ENCODE results near the gene CAVIN2.

The CAVIN2 gene

DNA sequence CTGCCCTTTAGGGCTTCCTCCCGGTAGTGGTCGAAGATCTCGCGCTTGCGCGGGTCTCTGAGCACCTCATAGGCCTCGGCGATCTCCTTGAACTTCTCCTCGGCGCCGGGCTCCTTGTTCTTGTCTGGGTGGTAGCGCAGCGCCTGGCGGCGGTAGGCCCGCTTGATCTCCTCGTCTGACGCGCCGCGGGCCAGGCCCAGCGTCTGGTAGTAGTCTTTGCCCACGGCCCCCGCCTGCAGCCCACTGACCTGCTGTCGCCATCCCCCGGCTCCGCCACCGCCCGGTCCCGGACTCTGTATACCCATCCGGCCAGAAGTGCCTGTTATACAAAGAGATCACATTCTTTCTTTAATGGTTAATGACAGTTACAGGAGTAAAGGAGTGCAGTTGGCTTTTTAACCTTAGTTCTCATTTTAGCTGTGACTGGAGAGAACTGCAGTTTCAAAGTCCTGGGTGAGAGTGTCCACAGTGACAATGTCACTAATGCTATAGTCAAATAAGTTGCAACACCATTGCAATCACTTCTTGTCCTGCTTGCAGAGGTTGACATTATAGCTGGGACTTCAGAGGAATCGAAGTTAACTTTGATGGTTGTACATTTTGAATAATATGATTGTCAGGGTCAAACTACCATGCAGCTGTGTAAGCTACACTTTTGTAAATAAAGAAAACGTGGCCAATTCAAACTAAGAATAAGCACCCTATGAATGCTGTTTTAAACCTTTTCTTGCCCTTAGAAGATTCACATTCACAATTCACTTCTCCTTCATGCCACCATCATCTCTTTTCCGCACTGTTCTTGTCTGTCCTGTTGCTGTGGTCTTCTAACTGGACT, 35.3 kb upstream of the CAVIN2 start:
- H3K36me3 ChIP-seq (ENCODE audit: control insufficient read depth in 2 of 2, insufficient read depth in 2 of 2, low read length in 2 of 2): no peaks in the 10 kb centered on the region
- no peaks in the 10 kb centered on the region for H3K4me1 ChIP-seq (ENCODE audit: control insufficient read depth in 2 of 2, insufficient read depth in 2 of 2, low read length in 2 of 2)
- no peak overlapping the region for H3K4me3 ChIP-seq (ENCODE audit: low read length in 2 of 2)
- no peaks in the 10 kb centered on the region for H3K27me3 ChIP-seq (ENCODE audit: control insufficient read depth in 2 of 2, insufficient read depth in 2 of 2, low read length in 2 of 2)
- no peak overlapping the region for H3K27ac ChIP-seq (ENCODE audit: low read depth in 2 of 2, low read length in 2 of 2)
- H3K9me3 ChIP-seq (ENCODE audit: control insufficient read depth in 2 of 2, low read length in 2 of 2): no peaks in the 10 kb centered on the region
- H3K9ac ChIP-seq (ENCODE audit: low read depth in 1 of 2, low read length in 2 of 2): no peak overlapping the region

DNA sequence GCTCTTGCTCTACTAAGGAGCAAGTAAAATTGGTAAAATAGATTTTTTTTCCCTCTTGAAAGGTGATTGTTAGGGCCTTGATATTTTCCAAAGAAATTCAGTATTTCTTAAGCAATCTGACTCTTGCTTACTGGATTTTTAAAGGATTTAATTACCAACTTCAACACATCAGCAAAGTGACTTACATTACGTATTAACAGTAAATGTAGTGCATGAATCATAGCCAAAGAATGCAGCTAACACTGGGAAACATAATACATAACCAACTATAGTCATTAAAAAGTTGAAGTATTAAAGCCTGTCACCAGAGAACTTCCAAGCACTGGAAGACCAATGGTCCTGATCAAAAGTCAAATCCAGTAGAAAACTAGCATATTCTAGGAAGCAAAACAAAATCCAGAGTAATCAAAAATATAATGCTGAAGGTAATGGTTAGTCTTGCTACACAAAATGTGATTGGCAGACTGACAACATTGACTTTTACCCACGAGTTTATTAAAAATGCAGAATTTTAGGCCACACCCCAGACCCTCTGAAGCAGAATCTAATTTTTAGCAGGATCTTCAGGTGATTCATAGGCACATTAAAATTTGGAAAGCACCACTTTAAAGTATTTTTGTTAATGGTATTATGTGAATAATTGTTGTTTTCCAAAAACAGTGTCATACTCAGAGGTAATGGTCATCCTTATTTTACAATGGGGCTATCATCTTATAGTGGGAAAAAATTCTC, 31.8 kb upstream of the CAVIN2 start:
- no peaks in the 10 kb centered on the region for H3K4me1 ChIP-seq (ENCODE audit: control insufficient read depth in 2 of 2, insufficient read depth in 2 of 2, low read length in 2 of 2)
- H3K9me3 ChIP-seq (ENCODE audit: control insufficient read depth in 2 of 2, low read length in 2 of 2): no peaks in the 10 kb centered on the region
- no peaks in the 10 kb centered on the region for H3K27me3 ChIP-seq (ENCODE audit: control insufficient read depth in 2 of 2, insufficient read depth in 2 of 2, low read length in 2 of 2)
- H3K27ac ChIP-seq (ENCODE audit: low read depth in 2 of 2, low read length in 2 of 2): no peak overlapping the region
- no peak overlapping the region for H3K9ac ChIP-seq (ENCODE audit: low read depth in 1 of 2, low read length in 2 of 2)
- no peak overlapping the region for H3K4me3 ChIP-seq (ENCODE audit: low read length in 2 of 2)
- H3K36me3 ChIP-seq (ENCODE audit: control insufficient read depth in 2 of 2, insufficient read depth in 2 of 2, low read length in 2 of 2): no peaks in the 10 kb centered on the region

DNA sequence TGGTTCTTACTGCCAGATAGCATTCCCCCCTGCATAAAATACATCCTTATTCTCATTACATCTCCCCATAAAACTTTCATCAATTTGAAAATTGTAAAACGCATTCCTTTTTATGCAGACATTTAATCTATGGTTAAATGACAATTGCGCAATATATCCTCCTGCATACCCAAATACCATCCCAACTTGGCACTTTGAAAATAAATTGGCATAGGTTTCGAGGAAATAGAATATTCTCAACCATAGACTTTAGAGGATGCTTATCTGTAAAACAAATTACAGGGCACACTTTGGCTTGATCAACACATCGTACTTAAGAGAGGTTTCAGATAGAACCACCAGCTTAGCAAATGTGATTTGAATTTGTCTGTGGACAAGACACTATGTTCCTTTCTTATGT, 31.0 kb upstream of the CAVIN2 start:
- Histone ChIP-seq H3K36me3 (ENCODE audit: control insufficient read depth in 2 of 2, insufficient read depth in 2 of 2, low read length in 2 of 2) (no peaks in the 10 kb centered on the region), H3K27ac (ENCODE audit: low read depth in 2 of 2, low read length in 2 of 2) (no peak overlapping the region), H3K9ac (ENCODE audit: low read depth in 1 of 2, low read length in 2 of 2) (no peak overlapping the region), H3K9me3 (ENCODE audit: control insufficient read depth in 2 of 2, low read length in 2 of 2) (no peaks in the 10 kb centered on the region), H3K4me1 (ENCODE audit: control insufficient read depth in 2 of 2, insufficient read depth in 2 of 2, low read length in 2 of 2) (no peaks in the 10 kb centered on the region), H3K4me3 (ENCODE audit: low read length in 2 of 2) (no peak overlapping the region), H3K27me3 (ENCODE audit: control insufficient read depth in 2 of 2, insufficient read depth in 2 of 2, low read length in 2 of 2) (no peaks in the 10 kb centered on the region)

DNA sequence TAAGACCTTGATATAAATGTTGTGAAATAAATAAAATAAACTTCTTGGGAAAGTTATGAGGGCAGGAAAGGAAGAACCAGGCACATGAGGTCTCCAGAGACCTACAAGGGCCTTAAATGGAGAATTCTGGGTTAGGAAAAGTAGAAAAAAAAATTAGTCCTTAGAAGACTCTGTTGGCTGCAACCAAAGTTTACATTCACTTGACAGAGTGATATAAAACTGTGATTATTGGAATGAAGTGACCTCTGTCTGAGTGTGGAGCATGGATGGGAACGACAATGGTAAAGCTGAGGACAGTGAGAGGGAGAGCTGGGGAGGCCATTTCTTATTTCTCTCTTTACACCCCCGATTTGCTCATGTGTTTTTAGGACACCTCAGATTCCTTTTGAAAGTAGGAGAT, 29.0 kb upstream of the CAVIN2 start:
- H3K36me3 ChIP-seq (ENCODE audit: control insufficient read depth in 2 of 2, insufficient read depth in 2 of 2, low read length in 2 of 2): no peaks in the 10 kb centered on the region
- no peak overlapping the region for H3K9ac ChIP-seq (ENCODE audit: low read depth in 1 of 2, low read length in 2 of 2)
- H3K27ac ChIP-seq (ENCODE audit: low read depth in 2 of 2, low read length in 2 of 2): no peak overlapping the region
- H3K4me3 ChIP-seq (ENCODE audit: low read length in 2 of 2): no peak overlapping the region
- H3K4me1 ChIP-seq (ENCODE audit: control insufficient read depth in 2 of 2, insufficient read depth in 2 of 2, low read length in 2 of 2): no peaks in the 10 kb centered on the region
- no peaks in the 10 kb centered on the region for H3K27me3 ChIP-seq (ENCODE audit: control insufficient read depth in 2 of 2, insufficient read depth in 2 of 2, low read length in 2 of 2)
- H3K9me3 ChIP-seq (ENCODE audit: control insufficient read depth in 2 of 2, low read length in 2 of 2): no peaks in the 10 kb centered on the region

DNA sequence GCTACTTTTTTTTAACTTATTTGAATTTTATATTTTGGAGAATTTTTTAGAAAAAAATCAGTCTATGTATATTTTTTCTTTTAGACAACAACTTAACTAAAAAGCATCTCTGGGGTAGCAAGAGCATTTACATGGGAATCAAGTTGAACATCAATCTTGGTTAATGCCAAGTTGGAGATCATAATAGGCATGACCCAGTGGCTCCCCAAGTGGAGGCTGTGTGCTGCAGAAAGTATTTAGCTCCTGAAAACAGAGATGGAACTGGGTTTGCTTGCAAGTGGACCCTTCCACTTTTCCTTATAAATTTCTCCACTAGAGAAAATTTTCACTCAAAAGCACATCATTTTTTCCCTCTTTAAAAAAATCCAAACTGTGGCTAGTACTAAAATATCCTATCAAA, 23.9 kb upstream of the CAVIN2 start:
- Histone ChIP-seq H3K4me3 (ENCODE audit: low read length in 2 of 2) (no peak overlapping the region), H3K27ac (ENCODE audit: low read depth in 2 of 2, low read length in 2 of 2) (no peak overlapping the region), H3K27me3 (ENCODE audit: control insufficient read depth in 2 of 2, insufficient read depth in 2 of 2, low read length in 2 of 2) (no peaks in the 10 kb centered on the region)

DNA sequence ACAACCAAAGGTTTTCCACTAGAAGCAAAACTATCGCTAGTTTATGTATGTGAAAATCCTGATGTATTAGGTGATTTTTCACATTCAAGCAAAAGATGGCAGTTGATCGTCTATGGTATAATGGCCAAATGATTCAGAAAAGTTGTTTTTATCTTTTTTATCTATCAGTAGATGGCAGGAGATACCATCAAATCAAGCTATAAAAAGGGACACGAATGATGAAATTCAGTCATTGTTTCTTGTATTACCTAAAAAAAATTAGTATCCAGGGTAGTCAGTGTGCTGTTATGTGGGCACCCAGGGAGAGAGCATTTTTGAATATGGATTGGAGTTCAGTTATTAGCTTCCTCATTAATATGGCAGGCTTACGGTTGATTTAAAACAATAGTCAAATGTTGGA, 22.9 kb upstream of the CAVIN2 start:
- no peak overlapping the region for H3K4me3 ChIP-seq (ENCODE audit: low read length in 2 of 2)
- no peaks in the 10 kb centered on the region for H3K27me3 ChIP-seq (ENCODE audit: control insufficient read depth in 2 of 2, insufficient read depth in 2 of 2, low read length in 2 of 2)
- H3K9me3 ChIP-seq (ENCODE audit: control insufficient read depth in 2 of 2, low read length in 2 of 2): no peaks in the 10 kb centered on the region
- no peak overlapping the region for H3K27ac ChIP-seq (ENCODE audit: low read depth in 2 of 2, low read length in 2 of 2)
- no peak overlapping the region for H3K9ac ChIP-seq (ENCODE audit: low read depth in 1 of 2, low read length in 2 of 2)
- H3K4me1 ChIP-seq (ENCODE audit: control insufficient read depth in 2 of 2, insufficient read depth in 2 of 2, low read length in 2 of 2): peaks cover 4 to 16% of the 10 kb centered on the region in 2 donors
- no peaks in the 10 kb centered on the region for H3K36me3 ChIP-seq (ENCODE audit: control insufficient read depth in 2 of 2, insufficient read depth in 2 of 2, low read length in 2 of 2)

More for the DNA sequence above, 23.9 kb upstream of the CAVIN2 start:
- no peaks in the 10 kb centered on the region for H3K36me3 ChIP-seq (ENCODE audit: control insufficient read depth in 2 of 2, insufficient read depth in 2 of 2, low read length in 2 of 2)
- no peak overlapping the region for H3K9ac ChIP-seq (ENCODE audit: low read depth in 1 of 2, low read length in 2 of 2)
- peaks cover 4 to 16% of the 10 kb centered on the region in 2 donors for H3K4me1 ChIP-seq (ENCODE audit: control insufficient read depth in 2 of 2, insufficient read depth in 2 of 2, low read length in 2 of 2)
- H3K9me3 ChIP-seq (ENCODE audit: control insufficient read depth in 2 of 2, low read length in 2 of 2): no peaks in the 10 kb centered on the region

DNA sequence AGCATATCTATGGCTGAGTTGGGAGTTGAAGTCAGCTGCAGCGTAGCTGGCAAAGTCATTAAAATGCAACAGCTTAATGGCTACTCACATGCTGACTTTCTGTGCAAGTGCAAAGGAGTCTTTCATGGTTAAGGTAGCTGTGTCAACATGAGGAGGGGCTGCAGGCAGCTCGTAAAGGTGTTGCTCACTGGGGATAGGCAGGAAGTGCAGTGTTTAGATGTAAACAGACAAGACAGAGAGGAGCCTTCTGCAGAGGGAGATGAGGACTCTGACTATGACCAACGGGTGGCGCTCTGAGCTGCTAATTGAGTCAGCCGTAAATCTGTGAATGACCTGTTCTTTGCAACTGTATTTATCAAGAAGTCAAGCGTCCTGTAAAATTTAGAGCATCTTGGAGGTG, 22.3 kb upstream of the CAVIN2 start:
- Histone ChIP-seq H3K9me3 (ENCODE audit: control insufficient read depth in 2 of 2, low read length in 2 of 2) (no peaks in the 10 kb centered on the region), H3K27ac (ENCODE audit: low read depth in 2 of 2, low read length in 2 of 2) (no peak overlapping the region), H3K4me1 (ENCODE audit: control insufficient read depth in 2 of 2, insufficient read depth in 2 of 2, low read length in 2 of 2) (peaks cover 4 to 16% of the 10 kb centered on the region in 2 donors), H3K36me3 (ENCODE audit: control insufficient read depth in 2 of 2, insufficient read depth in 2 of 2, low read length in 2 of 2) (no peaks in the 10 kb centered on the region), H3K27me3 (ENCODE audit: control insufficient read depth in 2 of 2, insufficient read depth in 2 of 2, low read length in 2 of 2) (no peaks in the 10 kb centered on the region), H3K4me3 (ENCODE audit: low read length in 2 of 2) (no peak overlapping the region), H3K9ac (ENCODE audit: low read depth in 1 of 2, low read length in 2 of 2) (no peak overlapping the region)

DNA sequence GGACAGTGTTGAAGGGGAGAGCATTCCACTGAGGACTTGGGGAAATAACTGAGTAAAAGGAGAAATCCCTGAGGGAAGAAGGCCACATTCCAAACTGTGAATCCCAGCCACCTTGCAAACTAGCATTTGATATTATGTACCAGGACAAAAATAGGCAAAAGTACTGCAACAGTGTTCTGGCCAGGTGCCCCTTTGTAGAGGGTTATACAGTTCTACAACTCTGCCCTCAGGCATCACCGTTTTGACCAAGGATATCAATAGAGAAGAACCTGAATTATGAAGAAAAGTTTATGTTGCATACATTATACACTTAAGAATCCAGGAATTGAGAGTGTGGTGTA, 20.6 kb upstream of the CAVIN2 start:
- Histone ChIP-seq H3K9ac (ENCODE audit: low read depth in 1 of 2, low read length in 2 of 2) (no peak overlapping the region), H3K4me3 (ENCODE audit: low read length in 2 of 2) (peak overlapping the region in 1 of 2 donors; percentile 30), H3K4me1 (ENCODE audit: control insufficient read depth in 2 of 2, insufficient read depth in 2 of 2, low read length in 2 of 2) (peaks cover 4 to 16% of the 10 kb centered on the region in 2 donors), H3K9me3 (ENCODE audit: control insufficient read depth in 2 of 2, low read length in 2 of 2) (no peaks in the 10 kb centered on the region), H3K36me3 (ENCODE audit: control insufficient read depth in 2 of 2, insufficient read depth in 2 of 2, low read length in 2 of 2) (no peaks in the 10 kb centered on the region), H3K27ac (ENCODE audit: low read depth in 2 of 2, low read length in 2 of 2) (peak overlapping the region; percentile 26 to 57), H3K27me3 (ENCODE audit: control insufficient read depth in 2 of 2, insufficient read depth in 2 of 2, low read length in 2 of 2) (no peaks in the 10 kb centered on the region)

DNA sequence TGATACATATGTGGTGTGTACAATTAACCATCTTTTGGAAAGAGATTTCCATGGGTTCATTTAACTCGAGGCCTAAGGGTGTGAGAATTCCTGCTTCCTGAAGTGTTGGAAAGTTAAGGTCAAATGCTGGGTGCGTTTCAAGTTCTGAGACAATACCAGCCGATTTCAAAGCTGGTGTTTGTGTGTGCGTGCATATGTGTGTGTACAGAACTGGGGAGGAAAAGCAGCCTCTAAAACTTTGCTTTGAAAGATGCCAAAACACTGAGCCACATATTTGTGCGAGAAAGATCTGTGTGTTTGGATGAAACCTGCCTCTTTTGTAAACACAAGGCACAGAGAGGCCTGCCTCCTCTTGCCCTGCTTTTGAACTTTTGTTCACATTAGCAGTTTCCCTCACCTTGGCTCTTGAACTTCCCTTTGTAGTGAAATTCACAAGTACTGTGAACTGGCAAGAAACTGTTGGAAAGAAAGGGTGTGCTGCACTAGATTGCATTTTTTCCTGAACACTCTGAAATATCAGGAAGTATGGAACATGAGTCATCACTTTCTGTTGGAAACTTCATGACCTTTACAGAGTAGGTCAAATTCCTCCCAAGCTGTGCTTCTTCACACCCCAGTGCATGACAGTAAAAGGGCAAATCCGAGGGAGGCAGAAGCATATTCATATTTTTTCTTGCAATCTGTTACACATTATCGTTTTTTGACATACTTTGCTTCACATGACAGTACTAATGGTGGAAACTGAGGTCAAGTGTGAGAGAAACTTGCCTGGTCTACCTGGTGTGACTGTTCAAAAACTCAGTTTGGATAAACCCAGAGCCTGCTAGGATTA, 20.0 kb upstream of the CAVIN2 start:
- Histone ChIP-seq H3K27me3 (ENCODE audit: control insufficient read depth in 2 of 2, insufficient read depth in 2 of 2, low read length in 2 of 2) (no peaks in the 10 kb centered on the region), H3K27ac (ENCODE audit: low read depth in 2 of 2, low read length in 2 of 2) (peak overlapping the region; percentile 43 to 65), H3K9me3 (ENCODE audit: control insufficient read depth in 2 of 2, low read length in 2 of 2) (no peaks in the 10 kb centered on the region), H3K4me1 (ENCODE audit: control insufficient read depth in 2 of 2, insufficient read depth in 2 of 2, low read length in 2 of 2) (peaks cover 4 to 16% of the 10 kb centered on the region in 2 donors), H3K9ac (ENCODE audit: low read depth in 1 of 2, low read length in 2 of 2) (no peak overlapping the region), H3K4me3 (ENCODE audit: low read length in 2 of 2) (peak overlapping the region in 1 of 2 donors; percentile 30), H3K36me3 (ENCODE audit: control insufficient read depth in 2 of 2, insufficient read depth in 2 of 2, low read length in 2 of 2) (no peaks in the 10 kb centered on the region)

DNA sequence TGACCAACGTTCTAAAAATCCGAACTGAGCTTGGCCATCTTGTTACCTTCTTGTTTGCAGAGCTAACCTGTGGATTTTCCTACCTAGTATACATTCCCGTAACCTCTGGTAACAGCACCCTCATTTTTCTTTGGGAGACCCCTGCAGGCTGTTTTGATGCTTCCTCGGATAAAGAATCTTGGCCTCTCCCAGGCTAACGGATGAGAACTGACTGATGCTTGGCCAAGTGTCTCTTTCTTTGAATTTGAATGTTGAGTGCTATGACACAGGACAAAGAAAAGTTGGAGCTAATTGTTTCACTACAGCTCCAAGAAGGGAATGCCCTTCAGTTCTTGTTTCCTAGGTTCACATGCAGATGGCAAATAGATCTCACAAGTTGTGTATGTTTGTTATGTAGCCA, 19.3 kb upstream of the CAVIN2 start:
- no peak overlapping the region for H3K9ac ChIP-seq (ENCODE audit: low read depth in 1 of 2, low read length in 2 of 2)
- no peaks in the 10 kb centered on the region for H3K36me3 ChIP-seq (ENCODE audit: control insufficient read depth in 2 of 2, insufficient read depth in 2 of 2, low read length in 2 of 2)
- no peaks in the 10 kb centered on the region for H3K27me3 ChIP-seq (ENCODE audit: control insufficient read depth in 2 of 2, insufficient read depth in 2 of 2, low read length in 2 of 2)
- H3K4me3 ChIP-seq (ENCODE audit: low read length in 2 of 2): no peak overlapping the region
- peaks cover 4 to 16% of the 10 kb centered on the region in 2 donors for H3K4me1 ChIP-seq (ENCODE audit: control insufficient read depth in 2 of 2, insufficient read depth in 2 of 2, low read length in 2 of 2)
- no peaks in the 10 kb centered on the region for H3K9me3 ChIP-seq (ENCODE audit: control insufficient read depth in 2 of 2, low read length in 2 of 2)
- peak overlapping the region; percentile 43 to 65 for H3K27ac ChIP-seq (ENCODE audit: low read depth in 2 of 2, low read length in 2 of 2)
